Activated CD4-positive, alpha-beta T cell treated with anti-CD3 and anti-CD28 coated beads, Interleukin-2, amount 10 ng/mL, durations not matched to agents 24 days and 14 days (primary cell): ENCODE data around the gene SLC2A11. TPM values are rescaled to one million over a fixed set of nuclear protein-coding genes. Genes with fewer than 3 reads are reported as not detected.
A peak's percentile ranks its signal among the peaks of the same experiment; 100 is the strongest.

Source experiments
- DNase-seq: peaks from one replicate; pipeline ENCODE4 v3.0.0; 2022
- H3K27ac Mint-ChIP-seq: one replicate; pipeline ENCODE4 v1.8.0; 2022; ENCODE audit warnings: mild to moderate bottlenecking, mixed read lengths
- H3K27me3 Mint-ChIP-seq: one replicate; pipeline ENCODE4 v1.8.0; 2022; ENCODE audit warnings: mixed read lengths
- H3K36me3 Mint-ChIP-seq: one replicate; pipeline ENCODE4 v1.8.0; 2022; ENCODE audit warnings: low read depth, mild to moderate bottlenecking, mixed read lengths
- H3K4me1 Mint-ChIP-seq: one replicate; pipeline ENCODE4 v1.8.0; 2021; ENCODE audit warnings: mixed read lengths
- H3K4me3 Mint-ChIP-seq: one replicate; pipeline ENCODE4 v1.8.0; 2022; ENCODE audit warnings: mild to moderate bottlenecking, moderate library complexity, mixed read lengths
- H3K9me3 Mint-ChIP-seq: one replicate; pipeline ENCODE4 v1.8.0; 2021; ENCODE audit warnings: mixed read lengths
- intact Hi-C: fragments of 100-400 bp; cut with micrococcal nuclease; formaldehyde crosslinking; loops from one replicate; pipeline ENCODE4 v1.15.1; 2023
- total RNA-seq: library from RNA; stranded (reverse); gene quantifications from 2 replicates; pipeline ENCODE4 v1.2.3, GENCODE V29; 2022

SLC2A11 gene
- total RNA-seq, 1 donor from 2014 or later = 8.0 TPM

DNA sequence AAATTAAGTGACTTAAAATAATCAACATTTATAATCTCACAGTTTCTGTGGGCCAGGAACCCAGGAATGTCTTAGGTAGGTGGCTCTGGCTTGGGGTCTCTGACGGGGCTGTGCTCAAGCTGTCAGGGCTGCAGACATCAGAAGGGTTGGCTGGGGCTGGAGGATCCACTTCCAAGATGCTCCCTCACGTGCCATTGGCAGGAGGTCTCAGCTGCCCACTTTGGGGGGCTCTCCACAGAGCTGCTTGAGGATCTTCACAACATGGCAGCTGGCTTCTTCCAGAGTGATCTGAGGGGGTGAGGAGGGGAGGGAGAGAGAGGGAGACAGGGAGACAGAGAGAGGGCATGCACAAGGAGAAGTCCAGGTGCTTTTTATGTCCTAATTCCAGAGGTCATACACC is 18.1 kb downstream of the SLC2A11 start:
- intact Hi-C loops = no loop called here
- H3K36me3 Mint-ChIP-seq = no peaks in the 10 kb centered on the region

GRCh38 chr22:23877566-23877965 is 19.9 kb downstream of the SLC2A11 start:
- intact Hi-C loops = no loop called here
- DNase-seq = no peak
- H3K27ac Mint-ChIP-seq = no peak overlapping the region
- no peaks in the 10 kb centered on the region for H3K9me3 Mint-ChIP-seq
- no peaks in the 10 kb centered on the region for H3K36me3 Mint-ChIP-seq
- no peaks in the 10 kb centered on the region for H3K27me3 Mint-ChIP-seq
- no peaks in the 10 kb centered on the region for H3K4me1 Mint-ChIP-seq
- H3K4me3 Mint-ChIP-seq = no peak overlapping the region

More for the DNA sequence above, 18.1 kb downstream of the SLC2A11 start:
- no peak for DNase-seq
- Mint-ChIP-seq H3K9me3 (no peaks in the 10 kb centered on the region), H3K27me3 (no peaks in the 10 kb centered on the region), H3K4me1 (no peaks in the 10 kb centered on the region), H3K4me3 (no peak overlapping the region), H3K27ac (no peak overlapping the region)

- Mint-ChIP-seq H3K9me3 (no peaks in the 10 kb centered on the region), H3K36me3 (no peaks in the 10 kb centered on the region), H3K4me3 (no peak overlapping the region), H3K4me1 (no peaks in the 10 kb centered on the region), H3K27me3 (no peaks in the 10 kb centered on the region), H3K27ac (no peak overlapping the region)
- intact Hi-C loops = no loop called here
- DNase-seq = no peak
Measured at GRCh38 chr22:23878219-23878618, 20.5 kb downstream of the SLC2A11 start.

- Mint-ChIP-seq H3K27me3 (no peaks in the 10 kb centered on the region), H3K9me3 (no peaks in the 10 kb centered on the region), H3K36me3 (no peaks in the 10 kb centered on the region), H3K4me3 (no peak overlapping the region), H3K27ac (no peak overlapping the region), H3K4me1 (no peaks in the 10 kb centered on the region)
- intact Hi-C loops = no loop called here
- DNase-seq = no peak
Measured at GRCh38 chr22:23882370-23882769, 24.7 kb downstream of the SLC2A11 start.

GRCh38 chr22:23883658-23884057 is 26.0 kb downstream of the SLC2A11 start:
- no peak overlapping the region for H3K4me3 Mint-ChIP-seq

GRCh38 chr22:23884140-23884539 is 26.5 kb downstream of the SLC2A11 start:
- H3K4me3 Mint-ChIP-seq = no peak overlapping the region
- intact Hi-C loops = no loop called here

More at GRCh38 chr22:23883658-23884057, 26.0 kb downstream of the SLC2A11 start:
- intact Hi-C loops = no loop called here
- Mint-ChIP-seq H3K27me3 (no peaks in the 10 kb centered on the region), H3K36me3 (no peaks in the 10 kb centered on the region), H3K27ac (no peak overlapping the region), H3K4me1 (no peaks in the 10 kb centered on the region), H3K9me3 (no peaks in the 10 kb centered on the region)
- no peak for DNase-seq

GRCh38 chr22:23888615-23889401 is 31.1 kb downstream of the SLC2A11 start:
- Mint-ChIP-seq H3K36me3 (no peaks in the 10 kb centered on the region), H3K4me1 (peaks cover 8% of the 10 kb centered on the region), H3K27ac (no peak overlapping the region), H3K4me3 (no peak overlapping the region), H3K9me3 (no peaks in the 10 kb centered on the region), H3K27me3 (no peaks in the 10 kb centered on the region)
- no peak for DNase-seq
- intact Hi-C loops = no loop called here

More at GRCh38 chr22:23884140-23884539, 26.5 kb downstream of the SLC2A11 start:
- Mint-ChIP-seq H3K27me3 (no peaks in the 10 kb centered on the region), H3K4me1 (no peaks in the 10 kb centered on the region), H3K36me3 (no peaks in the 10 kb centered on the region), H3K27ac (no peak overlapping the region), H3K9me3 (no peaks in the 10 kb centered on the region)
- no peak for DNase-seq

GRCh38 chr22:23889620-23890019 is 31.9 kb downstream of the SLC2A11 start:
- no peaks in the 10 kb centered on the region for H3K27me3 Mint-ChIP-seq
- no peaks in the 10 kb centered on the region for H3K9me3 Mint-ChIP-seq
- H3K36me3 Mint-ChIP-seq = peaks cover 3% of the 10 kb centered on the region
- H3K27ac Mint-ChIP-seq = no peak overlapping the region
- intact Hi-C loops = loop anchor here (5.0 kb wide), 1 partner anchor 32 kb away; the partner anchor contains the start of gene SLC2A11
- H3K4me3 Mint-ChIP-seq = no peak overlapping the region
- no peak for DNase-seq
- H3K4me1 Mint-ChIP-seq = peaks cover 10% of the 10 kb centered on the region

DNA sequence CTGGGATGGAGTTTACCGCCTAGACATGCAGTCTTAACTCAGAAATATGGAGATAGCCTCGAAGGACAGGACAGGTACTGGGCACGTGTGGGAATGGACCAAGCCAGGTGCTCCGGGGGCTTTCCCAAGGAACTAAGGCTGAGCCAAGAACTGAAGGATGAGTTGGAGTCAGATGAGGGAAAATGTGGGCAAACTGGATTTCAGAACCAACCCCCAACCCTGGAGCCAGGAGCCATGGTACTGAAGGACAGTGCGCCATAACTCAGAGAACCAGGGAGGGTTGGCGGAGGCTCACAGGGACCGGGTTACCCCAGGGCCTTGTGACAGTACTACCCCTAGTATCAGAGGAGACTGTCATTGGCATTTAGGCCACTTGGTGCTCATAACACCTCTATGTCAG is 34.1 kb downstream of the SLC2A11 start:
- DNase-seq = peak; percentile 49
- Mint-ChIP-seq H3K4me1 (peaks cover 17% of the 10 kb centered on the region), H3K27ac (no peak overlapping the region), H3K36me3 (peaks cover 20% of the 10 kb centered on the region), H3K4me3 (no peak overlapping the region), H3K27me3 (no peaks in the 10 kb centered on the region), H3K9me3 (no peaks in the 10 kb centered on the region)
- intact Hi-C loops = loop anchor here (5.0 kb wide), 1 partner anchor 34 kb away; the partner anchor contains the start of gene SLC2A11

DNA sequence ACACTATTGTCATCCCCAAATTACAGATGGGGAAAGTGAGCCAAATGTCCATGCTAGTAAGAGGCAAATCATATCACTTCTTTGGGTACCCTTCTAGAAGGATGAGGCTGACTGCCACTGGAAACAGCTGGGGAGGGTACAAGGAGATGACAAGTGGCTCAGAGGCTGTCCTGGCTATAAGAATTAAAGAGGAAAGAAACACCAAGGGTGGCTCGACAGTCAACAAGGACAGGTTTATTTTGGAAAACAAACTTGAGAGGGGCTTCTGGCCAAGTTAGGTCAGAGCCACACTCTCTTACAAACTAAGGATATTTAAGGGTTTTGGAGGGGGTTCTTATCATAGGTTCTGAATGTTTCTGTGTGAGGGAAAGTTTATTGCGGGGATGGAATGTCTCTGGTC is 34.5 kb downstream of the SLC2A11 start:
- intact Hi-C loops = loop anchor here (5.0 kb wide), 1 partner anchor 35 kb away; the partner anchor contains the start of gene SLC2A11
- H3K27me3 Mint-ChIP-seq = no peaks in the 10 kb centered on the region
- peak overlapping the region; percentile 4 for H3K4me3 Mint-ChIP-seq
- H3K27ac Mint-ChIP-seq = peak overlapping the region; percentile 31
- H3K9me3 Mint-ChIP-seq = no peaks in the 10 kb centered on the region
- H3K4me1 Mint-ChIP-seq = peaks cover 20% of the 10 kb centered on the region
- DNase-seq = peak; percentile 54
- peaks cover 23% of the 10 kb centered on the region for H3K36me3 Mint-ChIP-seq

DNA sequence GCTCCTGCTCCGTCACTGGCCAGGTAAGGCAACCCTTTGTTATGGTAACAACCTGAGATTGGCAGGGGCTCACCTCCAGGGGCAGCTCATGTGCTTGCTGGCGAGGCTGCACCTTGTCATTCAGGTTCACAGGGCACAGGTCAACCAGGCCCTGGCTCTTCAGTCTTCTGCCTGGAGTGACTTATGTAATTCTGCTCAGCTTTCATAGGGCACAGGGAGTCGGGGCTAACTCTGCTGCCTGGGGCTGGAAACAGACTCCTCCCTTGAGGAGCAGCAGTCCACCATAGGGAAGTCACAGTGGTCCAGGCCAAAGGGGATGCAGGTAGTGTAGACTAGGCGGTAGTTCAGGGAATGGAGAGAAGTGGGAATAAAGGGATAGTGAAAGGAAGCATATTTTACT is 35.0 kb downstream of the SLC2A11 start:
- peak; percentile 56 for DNase-seq
- Mint-ChIP-seq H3K36me3 (peaks cover 29% of the 10 kb centered on the region), H3K27me3 (no peaks in the 10 kb centered on the region), H3K9me3 (no peaks in the 10 kb centered on the region), H3K27ac (peak overlapping the region; percentile 100), H3K4me3 (peak overlapping the region; percentile 97), H3K4me1 (peaks cover 22% of the 10 kb centered on the region)
- intact Hi-C loops = loop anchor here (5.0 kb wide), 1 partner anchor 35 kb away; the partner anchor contains the start of gene SLC2A11

GRCh38 chr22:23893121-23893944 is 35.7 kb downstream of the SLC2A11 start:
- DNase-seq = no peak
- H3K27ac Mint-ChIP-seq = peak overlapping the region; percentile 100
- intact Hi-C loops = loop anchor here (5.0 kb wide), 1 partner anchor 36 kb away; the partner anchor contains the start of gene SLC2A11
- peaks cover 22% of the 10 kb centered on the region for H3K4me1 Mint-ChIP-seq
- H3K27me3 Mint-ChIP-seq = no peaks in the 10 kb centered on the region
- no peaks in the 10 kb centered on the region for H3K9me3 Mint-ChIP-seq
- peak overlapping the region; percentile 97 for H3K4me3 Mint-ChIP-seq
- H3K36me3 Mint-ChIP-seq = peaks cover 33% of the 10 kb centered on the region

- Mint-ChIP-seq H3K27ac (peak within 1 kb of the TSS; percentile 100), H3K9me3 (no peaks in the 10 kb centered on the region), H3K36me3 (peaks cover 39% of the 10 kb centered on the region), H3K4me3 (peak within 1 kb of the TSS; percentile 97), H3K27me3 (no peaks in the 10 kb centered on the region), H3K4me1 (peaks cover 22% of the 10 kb centered on the region)
- DNase-seq = peak; percentile 100
- intact Hi-C loops = loop anchor here (1.0 to 5.0 kb wide), 5 partner anchors 20 to 177 kb away; partner anchors contain the start of genes CHCHD10, SLC2A11 and SMARCB1
Measured at GRCh38 chr22:23893945-23894709, 36.5 kb downstream of the SLC2A11 start, which contains the start of gene MIF. Gene MIF (plus strand): TSS chr22:23894383. CDS start chr22:23894475, 92 bp downstream.
